GM12878 (cell line): ENCODE data around the gene CFHR5. TPM values are rescaled to one million over a fixed set of nuclear protein-coding genes. Genes with fewer than 3 reads are reported as not detected.

Experiments
- ATAC-seq: fragments of 200-7000 bp; cut with Tn5 transposase; 3 replicates; pipeline ENCODE4 v1.9.1; 2020; ENCODE audit warnings: mild to moderate bottlenecking, moderate library complexity
- BruUV-seq: library from RNA; stranded (reverse); fragments of 400-500 nt; replicated peaks from 2 replicates; lab custom pipeline; 2021; lab: Mats Ljungman, UMichigan
- CTCF ChIA-PET: fragments of 300-600 bp; sonication (Branson Sonifier 250); formaldehyde crosslinking; extraction: SDS; loops from one replicate; lab custom pipeline; 2021; ENCODE audit warnings: inconsistent platforms; lab: Yijun Ruan, JAX
- POLR2A ChIA-PET: fragments of 350-600 bp; formaldehyde crosslinking; extraction: SDS; loops from one replicate; lab custom pipeline; 2021; ENCODE audit warnings: inconsistent platforms; lab: Charles Lee
- RAD21 ChIA-PET: fragments of 300-600 bp; sonication (Branson Sonifier 250); formaldehyde crosslinking; loops from one replicate; lab custom pipeline; 2023; ENCODE audit warnings: antibody characterized with exemption; ENCODE audit not compliant: unreplicated experiment; lab: Charles Lee
- SMC1A ChIA-PET: fragments of 300-600 bp; sonication (Branson Sonifier 250); formaldehyde crosslinking; loops from one replicate; lab custom pipeline; 2023; ENCODE audit not compliant: unreplicated experiment, uncharacterized antibody; lab: Charles Lee
- DNase-seq: peaks from one replicate; pipeline ENCODE4 v3.0.0-alpha.2; 2011; ENCODE audit warnings: low read depth, low spot score
- FAIRE-seq: peaks from 3 replicates; lab custom pipeline; 2011; peaks lifted over from hg19 to GRCh38; lab: Jason Lieb, UNC
- H2AFZ ChIP-seq: 2 replicates; pipeline ENCODE4 v1.6.0; 2011; ENCODE audit warnings: low read depth, low read length, control low read depth; ENCODE audit not compliant: control insufficient read depth
- H3K27ac ChIP-seq: 2 replicates; pipeline ENCODE4 v1.5.1; 2011; ENCODE audit warnings: control low read depth; ENCODE audit not compliant: control insufficient read depth, insufficient read depth
- H3K27me3 ChIP-seq, 2 experiments: replicated peaks in 1 of 2; 2 replicates each; pipeline versions ENCODE4 v1.6.0 to v1.6.1; 2011; ENCODE audit warnings: low read length in 1 of 2; ENCODE audit not compliant: control insufficient read depth in 2 of 2, insufficient read depth in 2 of 2
- H3K36me3 ChIP-seq, 2 experiments: 2 replicates each; pipeline ENCODE4 v1.5.1; 2011; ENCODE audit warnings: low read length in 1 of 2; ENCODE audit not compliant: control insufficient read depth in 2 of 2, insufficient read depth in 2 of 2
- H3K4me1 ChIP-seq: 2 replicates; pipeline ENCODE4 v1.6.1; 2011; ENCODE audit warnings: mild to moderate bottlenecking, low read length, moderate library complexity, mixed read lengths; ENCODE audit not compliant: control insufficient read depth, insufficient read depth
- H3K4me2 ChIP-seq: 2 replicates; pipeline ENCODE4 v1.6.0; 2011; ENCODE audit warnings: control low read depth; ENCODE audit not compliant: control insufficient read depth, insufficient read depth
- H3K4me3 ChIP-seq: fragments of 200-600 bp; sonication (generic); 2 replicates; pipeline ENCODE4 v1.5.1; 2016
- H3K79me2 ChIP-seq: 2 replicates; pipeline ENCODE4 v1.6.0; 2011; ENCODE audit warnings: low read length; ENCODE audit not compliant: control insufficient read depth, insufficient read depth
- H3K9ac ChIP-seq: 2 replicates; pipeline ENCODE4 v1.8.0; 2011; ENCODE audit warnings: low read length, control low read depth, mixed read lengths; ENCODE audit not compliant: control insufficient read depth, insufficient read depth
- H3K9me3 ChIP-seq: replicated peaks from 3 replicates; pipeline ENCODE4 v1.5.1; 2011; ENCODE audit warnings: mild to moderate bottlenecking, low read length; ENCODE audit not compliant: control insufficient read depth, insufficient read depth
- H4K20me1 ChIP-seq: 2 replicates; pipeline ENCODE4 v1.6.0; 2011; ENCODE audit not compliant: control insufficient read depth, insufficient read depth
- EP300 ChIP-seq, 2 experiments: fragments of 150-350 bp in 1 of 2; IDR thresholded peaks; 2 replicates each; pipeline ENCODE4 v1.6.1; 2011 to 2012; ENCODE audit warnings: low read depth in 2 of 2, low read length in 2 of 2, borderline replicate concordance in 1 of 2, improper control_type of control experiment in 1 of 2, inconsistent platforms in 1 of 2; ENCODE audit not compliant: control insufficient read depth in 1 of 2
- FOXM1 ChIP-seq: IDR thresholded peaks from 2 replicates; pipeline ENCODE4 v1.6.1; 2012; ENCODE audit warnings: low read depth, mild to moderate bottlenecking, inconsistent platforms, low read length, moderate library complexity
- IRF4 ChIP-seq: IDR thresholded peaks from 2 replicates; pipeline ENCODE4 v1.6.1; 2011; ENCODE audit warnings: low read depth, low read length
- MEF2A ChIP-seq: IDR thresholded peaks from 2 replicates; pipeline ENCODE4 v1.6.1; 2011; ENCODE audit warnings: low read depth, mild to moderate bottlenecking, low read length, moderate library complexity; ENCODE audit not compliant: insufficient read depth
- MTA2 ChIP-seq: fragments of 450-650 bp; IDR thresholded peaks from 2 replicates; pipeline ENCODE4 v1.6.1; 2016; ENCODE audit warnings: low read depth, mild to moderate bottlenecking, moderate library complexity
- NFYB ChIP-seq: IDR thresholded peaks from 2 replicates; pipeline ENCODE4 v1.6.1; 2011; ENCODE audit warnings: low read depth, mild to moderate bottlenecking, low read length, improper control_type of control experiment, moderate library complexity; ENCODE audit not compliant: insufficient read depth
- NR2F1 ChIP-seq: fragments of 450-650 bp; conservative IDR thresholded peaks from 2 replicates; pipeline ENCODE4 v1.6.1; 2017; ENCODE audit warnings: mild to moderate bottlenecking
- SREBF2 ChIP-seq: IDR thresholded peaks from 2 replicates; pipeline ENCODE4 v1.6.1; 2012; ENCODE audit warnings: mild to moderate bottlenecking, low read length
- SUPT20H ChIP-seq: IDR thresholded peaks from 2 replicates; pipeline ENCODE4 v1.6.1; 2011; ENCODE audit warnings: low read depth, mild to moderate bottlenecking, low read length, moderate library complexity, borderline replicate concordance; ENCODE audit not compliant: control insufficient read depth
- WGBS: methylation state at CpG from one replicate; pipeline ENCODE4 v1.1.6; 2016; ENCODE audit warnings: low lambda C conversion rate; ENCODE audit not compliant: insufficient replicate concordance, insufficient coverage; ENCODE audit errors: missing lambda C conversion rate; 5-methylcytosine and 5-hydroxymethylcytosine counted together
- in situ Hi-C: fragments of 300-500 bp; cut with MboI; formaldehyde crosslinking; loops from 9 replicates; pipeline ENCODE4 v1.14.3; 2018; ENCODE audit warnings: mixed read lengths
- intact Hi-C: fragments of 100-400 bp; cut with micrococcal nuclease; formaldehyde crosslinking; loops from one replicate; pipeline ENCODE4 v1.14.2; 2022; ENCODE audit not compliant: unreplicated experiment
- polyA plus RNA-seq, 11 experiments: library from polyadenylated mRNA; depleted of rRNA in 4 of 11; unstranded in 6 of 11; stranded (reverse) in 5 of 11; fragments of >200 nt; fragmentation: Nextera tagmentation in 4 of 11; fragmentation: Illumina TruSeq in 1 of 11; extraction: Ambion mirVana in 4 of 11; extraction: Trizol in 1 of 11; gene quantifications; 1 replicate in 1 of 11; 2 replicates in 10 of 11; pipeline versions ENCODE4 v1.2.1 to v1.2.3, GENCODE V29; 2011 to 2016; ENCODE audit warnings: inconsistent platforms in 2 of 11, missing spikeins in 2 of 11, low read depth in 1 of 11
- total RNA-seq, 4 experiments: library from RNA; depleted of rRNA in 3 of 4; stranded (reverse); fragments of >200 nt in 3 of 4; fragmentation: Illumina TruSeq in 1 of 4; extraction: Trizol in 1 of 4; gene quantifications; 2 replicates each; pipeline versions ENCODE4 v1.2.1 to v1.2.3, GENCODE V29; 2013 to 2021
- TF ChIP-seq, protein P1 (sequence below): fragments of 450-650 bp; IDR thresholded peaks from 2 replicates; pipeline ENCODE4 v1.6.1; 2017; ENCODE audit warnings: low read depth, mild to moderate bottlenecking, moderate library complexity

Gene CFHR5
- total and polyA plus RNA-seq, 10 of the 15 experiments (the other 5 are each of a cell fraction or from before 2014, with no cell fraction given): not detected

DNA sequence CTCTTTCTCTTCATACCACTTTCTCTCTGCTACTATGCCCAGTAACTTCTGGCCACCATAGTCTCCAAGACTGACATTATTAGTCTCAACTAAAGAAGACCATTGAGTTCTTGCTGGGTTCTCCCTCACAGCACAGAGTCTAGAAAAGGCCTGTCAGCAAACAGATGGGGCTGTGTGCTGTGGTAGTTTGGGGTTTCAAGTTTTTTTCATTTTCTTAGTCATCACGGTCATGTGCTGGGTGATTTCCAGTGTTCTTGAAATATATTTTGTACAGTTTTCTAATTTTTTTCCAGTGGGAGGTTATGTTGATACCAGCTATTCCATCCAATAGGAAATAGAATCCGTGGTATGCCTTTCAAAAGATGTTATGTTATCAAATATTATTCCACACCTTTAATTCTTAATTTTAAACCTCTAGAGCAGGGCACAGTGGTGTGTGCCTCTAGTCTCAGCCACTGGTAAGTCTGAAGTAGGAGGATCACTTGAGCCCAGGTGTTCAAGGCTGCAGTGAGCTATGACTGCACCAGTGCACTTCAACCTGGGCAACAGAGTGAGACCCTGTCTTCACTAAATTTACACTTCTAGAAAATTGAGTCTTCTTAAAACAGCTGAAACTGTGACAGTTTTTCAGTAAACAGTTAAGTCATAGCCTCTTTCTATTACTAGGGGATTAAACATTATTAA, 25.5 kb upstream of the CFHR5 start (continued):
- TF ChIP-seq, protein P1, sequence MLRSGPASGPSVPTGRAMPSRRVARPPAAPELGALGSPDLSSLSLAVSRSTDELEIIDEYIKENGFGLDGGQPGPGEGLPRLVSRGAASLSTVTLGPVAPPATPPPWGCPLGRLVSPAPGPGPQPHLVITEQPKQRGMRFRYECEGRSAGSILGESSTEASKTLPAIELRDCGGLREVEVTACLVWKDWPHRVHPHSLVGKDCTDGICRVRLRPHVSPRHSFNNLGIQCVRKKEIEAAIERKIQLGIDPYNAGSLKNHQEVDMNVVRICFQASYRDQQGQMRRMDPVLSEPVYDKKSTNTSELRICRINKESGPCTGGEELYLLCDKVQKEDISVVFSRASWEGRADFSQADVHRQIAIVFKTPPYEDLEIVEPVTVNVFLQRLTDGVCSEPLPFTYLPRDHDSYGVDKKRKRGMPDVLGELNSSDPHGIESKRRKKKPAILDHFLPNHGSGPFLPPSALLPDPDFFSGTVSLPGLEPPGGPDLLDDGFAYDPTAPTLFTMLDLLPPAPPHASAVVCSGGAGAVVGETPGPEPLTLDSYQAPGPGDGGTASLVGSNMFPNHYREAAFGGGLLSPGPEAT: peak; percentile 72; the same call in 1 of the 2 replicates

DNA sequence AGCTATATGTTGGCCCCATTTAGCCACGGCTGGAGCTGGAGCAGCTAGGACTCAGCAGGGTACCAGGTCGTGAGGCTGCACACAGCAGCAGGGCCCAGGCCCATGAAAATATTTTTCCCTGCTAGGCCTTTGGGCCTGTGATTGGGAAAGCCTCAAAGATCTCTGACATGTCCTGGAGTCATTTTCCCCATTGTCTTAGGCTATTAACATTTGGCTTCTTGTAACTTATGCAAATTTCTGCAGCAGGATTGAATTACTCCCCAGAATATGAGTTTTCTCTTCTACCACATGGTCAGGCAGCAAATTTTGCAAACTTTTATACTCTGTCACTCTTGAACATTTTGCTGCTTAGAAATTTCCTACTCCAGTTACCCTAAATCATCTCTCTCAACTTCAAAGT, 22.6 kb upstream of the CFHR5 start:
- CTCF ChIA-PET: no interaction called here
- H3K27ac ChIP-seq: no peak overlapping the region
- 19% methylated on average over 2 of the region's 2 CpGs for WGBS
- no peaks in the 10 kb centered on the region for H3K4me1 ChIP-seq
- no peaks in the 10 kb centered on the region for H4K20me1 ChIP-seq
- POLR2A ChIA-PET: no interaction called here
- RAD21 ChIA-PET: no interaction called here
- no peaks in the 10 kb centered on the region for H3K27me3 ChIP-seq
- ATAC-seq (no peak), DNase-seq (no peak), FAIRE-seq (no peak)
- SMC1A ChIA-PET: interaction anchor here (0.7 kb wide), 1 partner anchor 31 kb away, joined by 3 read pairs; no protein-coding TSS in a partner anchor
- no peaks in the 10 kb centered on the region for H3K36me3 ChIP-seq
- no TSS peak for BruUV-seq
- intact Hi-C loops: no loop called here
- H3K4me2 ChIP-seq: no peak overlapping the region
- no peaks in the 10 kb centered on the region for H3K79me2 ChIP-seq
- no peak for TF ChIP-seq IRF4
- no peak for TF ChIP-seq NR2F1
- no peak overlapping the region for H3K4me3 ChIP-seq
- H3K9me3 ChIP-seq: no peaks in the 10 kb centered on the region
- no peak overlapping the region for H3K9ac ChIP-seq
- in situ Hi-C loops: no loop called here
- H2AFZ ChIP-seq: no peak overlapping the region

DNA sequence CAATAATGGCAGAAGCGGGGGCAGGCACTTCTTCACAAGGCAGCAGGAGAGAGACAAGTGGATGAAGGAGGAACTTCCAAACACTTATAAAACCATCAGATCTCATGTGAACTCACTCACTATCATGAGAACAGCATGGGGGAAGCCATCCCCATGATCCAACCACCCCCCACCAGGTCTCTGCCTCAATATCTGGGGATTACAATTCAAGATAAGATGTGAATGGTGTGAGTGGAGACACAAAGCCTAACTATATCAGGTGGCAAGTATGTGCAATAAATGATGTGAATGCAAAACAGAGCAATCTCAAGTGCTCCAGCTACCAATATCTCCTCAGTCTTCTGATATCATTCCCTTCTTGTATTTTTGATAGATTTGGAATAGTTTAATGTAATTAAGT, 21.4 kb upstream of the CFHR5 start:
- CTCF ChIA-PET: no interaction called here
- RAD21 ChIA-PET: no interaction called here
- H3K4me3 ChIP-seq: no peak overlapping the region
- WGBS: 36% methylated on average over 1 of the region's 1 CpG
- BruUV-seq: no TSS peak
- no peak overlapping the region for H2AFZ ChIP-seq
- no peaks in the 10 kb centered on the region for H4K20me1 ChIP-seq
- no peaks in the 10 kb centered on the region for H3K79me2 ChIP-seq
- no peaks in the 10 kb centered on the region for H3K27me3 ChIP-seq
- in situ Hi-C loops: no loop called here
- no peaks in the 10 kb centered on the region for H3K36me3 ChIP-seq
- FAIRE-seq: no peak
- no peak overlapping the region for H3K4me2 ChIP-seq
- POLR2A ChIA-PET: no interaction called here
- H3K9me3 ChIP-seq: no peaks in the 10 kb centered on the region
- intact Hi-C loops: no loop called here
- TF ChIP-seq EP300 (IDR thresholded peaks at IDR 0.05; ENCODE audit: borderline replicate concordance in 1 of 2, control insufficient read depth in 1 of 2, low read depth in 2 of 2, low read length in 2 of 2): no peak
- no peak for TF ChIP-seq SUPT20H
- no peak for TF ChIP-seq MTA2
- no peak for TF ChIP-seq FOXM1
- TF ChIP-seq NFYB: no peak
- no peak for TF ChIP-seq MEF2A
- TF ChIP-seq SREBF2: no peak
- TF ChIP-seq, all 136 proteins: peak for 0
- ATAC-seq (no peak), DNase-seq (no peak)
- H3K27ac ChIP-seq: no peak overlapping the region
- SMC1A ChIA-PET: no interaction called here
- H3K9ac ChIP-seq: no peak overlapping the region
- no peaks in the 10 kb centered on the region for H3K4me1 ChIP-seq
